NCI-H524 (cell line): Measurements from ENCODE around the gene SH3TC1.

Experiments used
- DNase-seq, 2 experiments: peaks; one replicate each; lab custom pipeline; 2025; lab: John Stamatoyannopoulos, UW

SH3TC1 gene

DNA sequence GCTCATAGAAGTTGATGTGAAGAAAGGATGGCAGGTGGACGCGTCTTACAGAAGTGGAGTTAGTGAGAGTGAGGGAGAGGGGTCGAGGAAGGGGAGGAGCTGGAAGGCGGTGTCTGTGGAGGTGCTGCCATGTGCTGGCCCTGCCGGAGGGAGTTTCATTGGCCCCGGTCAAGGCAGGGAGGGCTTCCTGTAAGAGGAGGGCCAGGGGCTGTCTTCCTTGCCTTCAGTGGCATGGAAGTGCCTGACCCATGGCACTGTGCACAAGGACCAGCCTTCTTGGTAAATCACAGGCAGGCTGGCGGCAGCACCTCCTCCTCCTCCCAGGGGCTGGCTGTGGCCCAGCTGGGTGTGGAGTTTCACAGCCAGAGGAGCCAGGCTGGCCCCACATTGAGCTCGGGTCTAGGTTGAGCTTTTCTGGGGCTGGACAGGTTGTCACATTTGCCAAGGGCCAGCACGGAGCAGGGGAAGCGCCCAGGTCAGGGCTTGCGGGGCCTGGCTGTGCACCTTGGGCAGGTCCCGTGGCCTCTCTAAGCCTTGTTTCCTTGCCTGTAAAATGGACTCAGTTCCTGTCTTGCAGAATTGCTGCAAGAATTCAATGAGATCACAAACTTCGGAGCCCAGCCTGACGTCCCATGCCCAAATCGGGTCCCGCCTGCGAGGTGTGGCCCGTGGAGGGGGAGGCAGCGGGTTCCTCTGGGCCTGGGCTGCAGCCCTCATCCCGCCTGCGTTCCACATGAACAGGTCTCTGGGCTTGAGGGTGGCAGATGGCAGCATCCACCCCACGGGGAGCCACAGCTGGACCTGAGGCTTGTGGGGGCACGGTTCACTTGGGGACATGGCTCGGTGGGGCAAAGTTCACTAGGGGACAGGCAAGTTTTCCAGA lies 77.5 kb downstream of the SH3TC1 start:
- DNase-seq, result peak; percentile 58 to 85

GRCh38 chr4:8277356-8278008 lies 78.4 kb downstream of the SH3TC1 start:
- DNase-seq, result peak; percentile 35 to 49

GRCh38 chr4:8278009-8278395 lies 78.9 kb downstream of the SH3TC1 start:
- peak in 1 of 2 experiments; percentile 39 for DNase-seq

- DNase-seq, result peak; percentile 79 to 90
These were observed 79.6 kb downstream of the SH3TC1 start for GRCh38 chr4:8278421-8279287.

- DNase-seq, result no peak
These were observed 80.4 kb downstream of the SH3TC1 start for GRCh38 chr4:8279321-8280157.

- DNase-seq, result no peak
These were observed 81.2 kb downstream of the SH3TC1 start for GRCh38 chr4:8280158-8280875.

DNA sequence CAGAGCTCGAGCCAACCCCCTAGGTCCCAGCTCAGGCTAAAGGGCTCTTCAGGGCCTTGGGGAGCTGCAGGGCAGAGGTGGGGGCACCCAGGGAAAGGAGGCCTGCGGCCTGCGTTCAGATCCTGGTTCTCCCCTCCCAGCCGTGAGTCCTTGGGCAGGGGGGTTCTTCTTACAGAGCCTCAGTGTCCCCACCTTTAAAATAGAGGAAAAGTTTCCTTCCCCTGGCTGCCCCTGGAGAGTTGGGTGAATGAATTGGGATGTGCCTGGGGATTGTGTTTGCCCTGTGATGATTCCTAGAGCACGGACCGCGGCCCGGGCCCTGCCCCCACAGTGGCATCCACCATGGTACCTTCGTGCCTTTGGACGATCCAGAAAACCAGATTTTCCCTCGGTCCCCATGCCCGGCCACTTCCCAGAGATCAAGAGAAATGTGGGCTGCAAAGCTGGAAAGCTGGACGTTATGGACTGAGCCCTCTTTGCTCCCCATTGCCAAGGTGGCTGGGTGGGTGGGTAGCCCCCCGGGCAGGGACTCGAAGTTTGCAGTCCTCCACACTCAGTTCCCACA lies 81.9 kb downstream of the SH3TC1 start:
- DNase-seq, result no peak

- no peak for DNase-seq
These were observed 82.5 kb downstream of the SH3TC1 start for GRCh38 chr4:8281519-8282133.

GRCh38 chr4:8282134-8282641 lies 83.1 kb downstream of the SH3TC1 start:
- DNase-seq, result no peak

- DNase-seq, result no peak
These were observed 83.7 kb downstream of the SH3TC1 start for GRCh38 chr4:8282742-8283141.

DNA sequence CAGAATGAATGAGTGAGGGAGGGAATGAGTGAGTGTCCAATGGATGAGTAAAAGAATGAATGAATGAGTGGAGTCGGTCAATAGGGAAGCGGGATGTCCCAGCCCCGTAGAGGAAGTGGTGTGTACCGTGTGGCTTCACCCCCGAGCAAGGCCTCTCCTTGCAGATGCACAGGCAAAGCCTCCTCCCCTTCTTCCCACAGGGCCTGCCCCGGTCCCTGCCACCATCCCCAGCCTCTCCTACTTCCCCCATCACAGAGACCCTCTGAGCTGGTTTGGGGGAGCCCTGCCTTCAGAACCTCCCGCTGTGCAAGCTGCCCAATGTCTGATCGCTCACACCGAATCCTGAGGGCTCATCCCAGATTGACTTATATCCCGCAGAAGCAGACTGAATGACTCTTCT lies 84.1 kb downstream of the SH3TC1 start:
- no peak for DNase-seq

GRCh38 chr4:8283631-8284121 lies 84.6 kb downstream of the SH3TC1 start:
- peak in 1 of 2 experiments; percentile 18 for DNase-seq

DNA sequence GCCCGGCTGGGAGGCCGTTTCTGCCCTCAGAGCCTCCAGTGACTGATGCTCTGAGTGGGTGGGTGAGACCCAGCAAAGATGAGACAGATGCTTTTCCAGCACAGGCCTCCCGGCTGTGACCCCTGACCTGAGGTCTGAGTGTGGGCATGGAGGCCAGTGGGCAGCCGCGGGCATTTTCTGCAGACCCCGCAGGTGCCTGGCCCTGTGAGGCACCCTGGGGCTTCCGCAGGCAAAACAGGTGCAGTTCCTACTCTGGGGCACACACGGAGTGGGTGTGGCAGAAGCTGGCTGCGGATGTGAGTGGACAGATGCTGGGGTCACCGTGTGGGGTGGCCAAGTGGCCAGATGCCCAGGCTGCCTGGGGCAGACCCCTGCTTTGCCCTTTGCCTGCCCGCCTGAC lies 85.3 kb downstream of the SH3TC1 start:
- DNase-seq, result no peak

GRCh38 chr4:8285143-8285975 lies 86.3 kb downstream of the SH3TC1 start:
- no peak for DNase-seq

- DNase-seq, result no peak
These were observed 87.1 kb downstream of the SH3TC1 start for GRCh38 chr4:8285976-8286718.

GRCh38 chr4:8286719-8287342 lies 87.7 kb downstream of the SH3TC1 start:
- no peak for DNase-seq
